GM12892 (cell line): ENCODE data around the gene IL17REL.

Source experiments
- POLR2A ChIP-seq: IDR thresholded peaks from 2 replicates; pipeline ENCODE4 v1.6.1; 2011; ENCODE audit warnings: low read depth, low read length, control low read depth
- POLR2AphosphoS5 ChIP-seq: IDR thresholded peaks from 2 replicates; pipeline ENCODE4 v1.6.1; 2011; ENCODE audit warnings: low read depth, low read length, control low read depth
- TAF1 ChIP-seq: IDR thresholded peaks from 2 replicates; pipeline ENCODE4 v1.6.1; 2011; ENCODE audit warnings: low read depth, mild to moderate bottlenecking, control low read depth, low read length, borderline replicate concordance

- TF ChIP-seq POLR2AphosphoS5 (no peak), POLR2A (no peak), TAF1 (no peak)
Observed at GRCh38 chr22:50045211-50046018, 32.9 kb upstream of the IL17REL start.
